Glutamatergic neuron (in vitro differentiated cells): Measurements from ENCODE around the gene FUT6. TPM values are rescaled to one million over a fixed set of nuclear protein-coding genes. Genes with fewer than 3 reads are reported as not detected.

ENCODE experiments used
- DNase-seq: peaks from one replicate; pipeline ENCODE4 v3.0.0; 2022
- H3K27ac Mint-ChIP-seq: one replicate; pipeline ENCODE4 v1.8.0; 2020; ENCODE audit warnings: mild to moderate bottlenecking, mixed read lengths, inconsistent platforms; ENCODE audit not compliant: unreplicated experiment
- H3K27me3 Mint-ChIP-seq: one replicate; pipeline ENCODE4 v1.8.0; 2020; ENCODE audit warnings: mild to moderate bottlenecking, moderate library complexity, mixed read lengths, inconsistent platforms; ENCODE audit not compliant: unreplicated experiment
- H3K36me3 Mint-ChIP-seq: one replicate; pipeline ENCODE4 v1.8.0; 2020; ENCODE audit warnings: mild to moderate bottlenecking, mixed read lengths, inconsistent platforms; ENCODE audit not compliant: unreplicated experiment
- H3K4me1 Mint-ChIP-seq: one replicate; pipeline ENCODE4 v1.8.0; 2020; ENCODE audit warnings: mild to moderate bottlenecking, low read depth, mixed read lengths, inconsistent platforms; ENCODE audit not compliant: unreplicated experiment
- H3K4me3 Mint-ChIP-seq: one replicate; pipeline ENCODE4 v1.8.0; 2020; ENCODE audit warnings: mild to moderate bottlenecking, mixed read lengths, inconsistent platforms; ENCODE audit not compliant: unreplicated experiment
- H3K9me3 Mint-ChIP-seq: one replicate; pipeline ENCODE4 v1.8.0; 2020; ENCODE audit warnings: mild to moderate bottlenecking, moderate library complexity, mixed read lengths, inconsistent platforms; ENCODE audit not compliant: unreplicated experiment
- CTCF ChIP-seq: fragments of 200-600 bp; sonication (generic); IDR thresholded peaks from one replicate; pipeline ENCODE4 v1.5.0; 2021; ENCODE audit not compliant: partially characterized antibody, unreplicated experiment
- total RNA-seq: library from RNA; stranded (reverse); fragmentation: NEBNext Ultra II Directional; extraction: Animal tissue kit (Norgen Biotek cat#: 25700); gene quantifications from one replicate; pipeline ENCODE4 v1.2.1, GENCODE V29; 2021; ENCODE audit not compliant: unreplicated experiment

Gene FUT6
- total RNA-seq, 1 donor from 2014 or later, result not detected

DNA sequence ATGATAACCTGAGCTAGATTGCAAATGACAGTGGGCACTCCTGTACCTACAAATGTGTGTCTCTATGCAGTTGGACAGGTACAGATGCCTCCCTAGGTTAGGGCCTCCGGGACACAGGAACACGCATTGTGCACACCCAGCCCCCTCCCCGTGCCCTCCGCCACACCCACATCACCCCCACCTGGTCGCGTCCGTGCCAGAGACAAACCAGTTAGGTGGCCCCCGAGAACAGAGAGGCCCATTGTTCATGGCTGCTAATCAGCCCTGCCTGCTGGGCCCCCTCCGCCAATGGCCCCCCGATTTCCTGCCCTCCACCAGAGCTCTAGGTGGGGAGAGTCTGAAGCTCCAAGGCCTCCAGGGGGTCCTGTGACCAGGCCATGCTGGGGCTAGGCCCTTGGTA, 20.9 kb downstream of the FUT6 start:
- Mint-ChIP-seq H3K4me3 (no peak overlapping the region), H3K27ac (no peak overlapping the region), H3K4me1 (peaks cover 3% of the 10 kb centered on the region), H3K9me3 (peaks cover 6% of the 10 kb centered on the region), H3K27me3 (peaks cover 5% of the 10 kb centered on the region), H3K36me3 (no peaks in the 10 kb centered on the region)
- no peak for TF ChIP-seq CTCF
- no peak for DNase-seq

DNA sequence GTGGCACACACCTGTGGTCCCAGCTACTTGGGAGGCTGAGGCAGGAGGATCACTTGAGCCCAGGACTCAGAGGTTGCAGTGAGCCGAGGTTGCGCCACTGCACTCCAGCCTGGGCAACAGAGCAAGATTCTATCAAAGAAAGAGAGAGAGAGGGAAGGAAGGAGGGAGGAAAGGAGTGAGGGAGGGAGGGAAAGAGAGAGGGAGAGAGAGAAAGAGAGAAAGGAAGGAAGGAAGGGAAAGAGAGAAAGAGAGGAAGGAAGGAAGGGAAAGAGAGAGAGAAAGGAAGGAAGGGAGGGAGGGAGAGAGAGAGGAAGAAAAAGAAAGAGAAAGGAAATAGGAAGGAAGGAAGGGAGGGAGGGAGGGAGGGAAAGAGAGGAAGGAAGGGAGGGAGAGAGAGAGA, 22.3 kb downstream of the FUT6 start:
- no peak for DNase-seq
- Mint-ChIP-seq H3K4me1 (peaks cover 3% of the 10 kb centered on the region), H3K36me3 (no peaks in the 10 kb centered on the region), H3K27me3 (peaks cover 5% of the 10 kb centered on the region), H3K9me3 (peaks cover 6% of the 10 kb centered on the region), H3K27ac (no peak overlapping the region), H3K4me3 (no peak overlapping the region)
- no peak for TF ChIP-seq CTCF

DNA sequence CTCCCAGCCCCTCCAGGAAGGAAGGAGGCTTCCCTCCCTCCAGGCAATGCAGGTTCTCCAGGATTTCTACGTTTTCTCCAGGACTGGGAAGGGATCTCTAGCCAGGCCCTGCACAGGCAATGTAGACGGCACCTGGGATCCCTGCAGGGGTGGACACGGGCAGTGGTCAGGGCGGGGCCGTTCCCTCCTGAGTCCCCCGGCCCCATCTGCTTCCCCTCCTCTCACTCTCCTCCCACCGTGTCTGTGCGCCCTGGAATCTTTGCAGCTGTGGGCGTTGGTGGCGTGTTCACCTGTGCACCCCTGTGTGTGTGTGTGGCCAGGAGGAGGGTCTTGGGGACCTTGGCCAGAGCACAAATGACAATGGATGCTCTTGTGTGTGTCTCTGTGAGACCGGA, 24.7 kb downstream of the FUT6 start:
- Mint-ChIP-seq H3K4me1 (peaks cover 3% of the 10 kb centered on the region), H3K36me3 (no peaks in the 10 kb centered on the region), H3K9me3 (no peaks in the 10 kb centered on the region), H3K4me3 (no peak overlapping the region), H3K27me3 (peaks cover 3% of the 10 kb centered on the region), H3K27ac (no peak overlapping the region)
- no peak for TF ChIP-seq CTCF
- DNase-seq, result no peak

DNA sequence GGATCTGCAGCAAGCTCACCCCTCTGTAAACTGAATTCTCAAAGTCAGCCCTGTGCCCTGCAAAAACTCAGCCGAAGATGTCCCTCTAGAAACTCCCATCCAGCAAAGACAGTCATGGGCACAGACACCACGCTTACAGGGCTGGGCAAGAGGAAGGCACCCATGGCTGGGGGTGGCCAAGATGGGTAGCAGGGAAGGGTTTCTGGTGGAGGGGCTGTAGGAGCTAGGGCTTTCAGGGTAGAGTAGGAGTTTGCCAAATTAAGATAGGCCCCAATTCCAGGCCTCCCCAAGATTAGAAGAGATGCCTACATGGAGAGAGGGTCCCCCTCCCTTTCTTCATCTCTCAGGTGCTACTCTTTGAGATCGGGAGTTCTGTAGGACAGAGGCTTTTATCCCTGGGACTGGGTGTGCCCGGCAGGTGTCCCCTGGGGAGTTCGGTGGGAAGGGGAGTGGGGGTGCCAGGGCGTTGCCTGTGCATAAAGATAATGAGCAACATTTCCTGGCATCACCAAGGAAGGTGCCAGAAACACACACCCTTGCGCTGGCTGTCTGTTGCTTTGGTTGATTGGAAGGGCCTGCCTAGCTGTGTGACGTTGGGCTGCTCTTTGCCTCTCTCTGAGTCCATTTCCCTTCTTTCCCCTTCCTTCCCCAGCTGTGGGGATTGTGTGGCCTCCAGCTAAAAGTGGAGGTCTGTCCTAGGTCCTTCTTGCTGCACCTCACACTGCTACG, 25.2 kb downstream of the FUT6 start:
- peaks cover 3% of the 10 kb centered on the region for H3K27me3 Mint-ChIP-seq
- H3K9me3 Mint-ChIP-seq, result peaks cover 3% of the 10 kb centered on the region

More for the DNA sequence above, 25.2 kb downstream of the FUT6 start:
- H3K27ac Mint-ChIP-seq, result no peak overlapping the region
- TF ChIP-seq CTCF, result no peak
- H3K4me3 Mint-ChIP-seq, result no peak overlapping the region
- DNase-seq, result no peak
- peaks cover 3% of the 10 kb centered on the region for H3K4me1 Mint-ChIP-seq
- no peaks in the 10 kb centered on the region for H3K36me3 Mint-ChIP-seq
